Measurements from ENCODE around the gene AUTS2. TPM values are rescaled to one million over a fixed set of nuclear protein-coding genes. Genes with fewer than 3 reads are reported as not detected.
A peak's percentile ranks its signal among the peaks of the same experiment; 100 is the strongest.

Gene AUTS2
- total RNA-seq, 1 donor from 2014 or later, result 5.3 TPM

DNA sequence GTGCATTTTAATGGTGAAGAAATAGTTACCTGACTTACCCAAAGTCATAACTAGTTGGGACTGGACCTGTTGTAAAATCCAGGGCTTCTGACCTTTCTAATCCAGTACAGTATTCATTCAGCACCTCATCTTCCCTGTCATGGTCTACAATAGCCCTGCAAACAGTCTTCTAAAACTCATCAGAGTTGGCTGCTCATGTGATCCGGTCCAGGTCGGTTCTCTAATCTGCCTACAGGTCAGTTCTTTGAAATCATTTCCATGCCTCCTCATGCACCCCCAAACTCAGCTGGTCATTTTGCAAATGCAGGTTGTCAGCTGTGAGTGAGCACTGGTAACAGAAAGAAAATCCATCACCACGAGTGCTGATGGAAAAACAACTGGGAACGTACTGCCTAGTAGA is 1082.0 kb downstream of the AUTS2 start:
- ATAC-seq, result no peak
- intact Hi-C loops (cut with DNase I), result no loop called here
- no peak for DNase-seq (ENCODE audit: missing footprints)

DNA sequence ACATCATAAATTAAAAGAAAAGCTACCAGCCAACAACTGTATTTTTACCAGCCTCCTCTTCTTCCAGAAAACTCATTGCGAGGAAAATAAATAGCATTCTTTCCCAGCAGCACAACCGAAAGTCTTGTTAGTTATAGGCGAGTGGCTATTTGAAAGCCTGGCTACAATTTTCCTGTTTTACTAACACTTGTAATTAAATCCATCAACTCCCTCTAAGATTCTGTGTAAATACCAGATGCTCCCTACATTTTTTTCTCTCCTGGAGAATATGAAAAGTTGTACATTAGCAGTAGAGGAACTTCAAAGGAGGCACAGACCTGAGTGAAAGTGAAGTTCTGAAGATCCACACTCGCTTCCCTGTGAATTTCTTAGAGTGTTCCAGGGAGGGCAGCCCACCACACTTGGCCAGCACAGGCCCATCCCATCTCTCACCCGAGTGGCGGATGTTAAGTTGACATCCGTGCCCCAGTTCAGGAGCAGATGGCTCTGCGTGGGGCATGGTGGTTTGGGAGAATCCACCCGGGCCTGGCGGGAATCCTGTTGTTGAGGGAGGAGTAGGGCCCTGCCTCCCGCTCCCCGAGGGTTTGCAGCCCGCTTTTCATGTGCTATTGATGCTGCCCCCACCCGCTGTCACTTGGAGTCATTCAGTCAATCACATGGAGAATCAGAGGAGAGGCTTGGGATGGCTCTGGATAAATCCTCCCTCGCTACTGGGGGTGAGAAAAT is 1082.6 kb downstream of the AUTS2 start:
- DNase-seq (ENCODE audit: missing footprints) (no peak), ATAC-seq (no peak)
- intact Hi-C loops (cut with DNase I), result no loop called here

DNA sequence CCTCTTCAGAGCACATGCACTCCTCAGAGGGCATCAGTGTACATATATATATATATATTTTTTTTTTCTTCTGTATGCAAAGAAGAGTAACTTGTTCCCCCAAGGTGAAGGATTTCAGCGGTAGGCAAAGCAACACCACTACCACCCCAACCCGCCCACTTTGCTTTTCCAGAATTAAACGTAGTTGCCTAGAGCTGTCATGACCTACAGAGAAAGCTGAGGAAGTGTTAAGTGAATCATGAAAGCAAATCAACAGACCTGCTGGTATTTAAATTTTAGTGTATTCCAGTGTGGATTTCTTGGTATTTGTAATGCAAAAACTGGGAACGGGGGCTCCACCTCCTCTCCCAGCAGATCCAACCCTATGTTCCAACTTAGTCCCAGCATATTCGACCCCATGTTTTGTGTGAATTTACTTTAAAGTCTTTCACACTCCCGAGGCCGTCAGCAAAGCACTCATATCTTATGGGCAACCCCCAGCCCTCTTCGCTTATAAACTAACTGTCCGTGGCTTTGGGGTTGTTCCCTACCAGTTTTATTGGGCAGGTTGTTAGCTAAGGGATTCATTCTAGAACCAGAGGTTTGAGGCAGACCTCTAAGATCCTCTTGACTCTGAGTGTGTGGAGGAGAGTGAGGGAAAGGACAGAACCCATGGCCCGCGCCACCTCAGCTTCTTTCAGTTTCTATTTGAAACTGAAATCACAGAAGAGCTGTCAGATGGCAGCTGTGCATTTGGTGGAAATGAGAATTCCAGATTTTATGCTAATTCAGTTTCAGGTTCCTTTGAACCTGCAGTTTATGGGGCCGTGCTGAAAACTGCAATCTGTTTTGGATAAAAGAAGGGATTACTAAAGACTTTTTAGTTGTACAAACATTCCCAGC is 1083.4 kb downstream of the AUTS2 start:
- DNase-seq (ENCODE audit: missing footprints) (no peak), ATAC-seq (no peak)
- intact Hi-C loops (cut with DNase I), result no loop called here

DNA sequence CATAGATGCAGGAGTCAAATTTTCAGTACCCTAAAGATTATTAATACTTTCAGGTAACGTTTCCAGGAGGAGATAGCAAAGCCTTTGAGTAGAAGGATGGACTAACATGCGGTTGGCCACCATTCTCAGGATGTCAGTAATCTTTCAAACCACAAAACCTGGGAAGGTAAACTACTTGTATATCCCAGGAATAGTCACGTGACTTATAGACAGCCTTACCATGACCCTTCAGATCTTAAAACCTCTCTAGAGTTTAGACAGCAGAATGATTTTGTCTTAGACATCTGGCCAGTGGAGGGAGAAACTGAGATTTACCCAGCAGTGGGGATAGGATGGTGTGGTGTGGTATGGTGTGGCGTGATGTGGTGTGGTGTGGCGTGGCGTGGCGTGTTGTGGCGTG is 1085.9 kb downstream of the AUTS2 start:
- DNase-seq (ENCODE audit: missing footprints) (no peak), ATAC-seq (no peak)
- intact Hi-C loops (cut with DNase I), result no loop called here

DNA sequence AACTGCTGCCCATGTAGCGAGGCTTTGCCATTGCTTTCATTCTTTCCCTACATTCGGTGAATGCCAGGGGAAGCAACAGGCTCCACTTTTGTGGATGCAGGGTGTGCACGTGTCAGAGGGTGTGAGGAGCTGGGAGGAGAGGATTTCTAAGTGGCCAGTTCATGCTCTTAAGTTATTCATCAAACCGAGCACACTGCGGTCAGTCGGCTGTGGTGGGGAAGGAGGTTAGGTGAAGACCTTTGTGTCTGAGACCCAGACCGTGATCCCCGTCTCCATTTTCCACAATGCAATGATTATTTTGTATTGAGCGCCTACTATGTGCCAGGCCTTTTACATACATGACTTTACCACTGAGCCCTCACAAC is 1095.0 kb downstream of the AUTS2 start:
- intact Hi-C loops (cut with DNase I), result loop anchor here (10.0 kb wide), 2 partner anchors 79 to 529 kb away; no protein-coding TSS in a partner anchor
- ATAC-seq, result peak; percentile 30

DNA sequence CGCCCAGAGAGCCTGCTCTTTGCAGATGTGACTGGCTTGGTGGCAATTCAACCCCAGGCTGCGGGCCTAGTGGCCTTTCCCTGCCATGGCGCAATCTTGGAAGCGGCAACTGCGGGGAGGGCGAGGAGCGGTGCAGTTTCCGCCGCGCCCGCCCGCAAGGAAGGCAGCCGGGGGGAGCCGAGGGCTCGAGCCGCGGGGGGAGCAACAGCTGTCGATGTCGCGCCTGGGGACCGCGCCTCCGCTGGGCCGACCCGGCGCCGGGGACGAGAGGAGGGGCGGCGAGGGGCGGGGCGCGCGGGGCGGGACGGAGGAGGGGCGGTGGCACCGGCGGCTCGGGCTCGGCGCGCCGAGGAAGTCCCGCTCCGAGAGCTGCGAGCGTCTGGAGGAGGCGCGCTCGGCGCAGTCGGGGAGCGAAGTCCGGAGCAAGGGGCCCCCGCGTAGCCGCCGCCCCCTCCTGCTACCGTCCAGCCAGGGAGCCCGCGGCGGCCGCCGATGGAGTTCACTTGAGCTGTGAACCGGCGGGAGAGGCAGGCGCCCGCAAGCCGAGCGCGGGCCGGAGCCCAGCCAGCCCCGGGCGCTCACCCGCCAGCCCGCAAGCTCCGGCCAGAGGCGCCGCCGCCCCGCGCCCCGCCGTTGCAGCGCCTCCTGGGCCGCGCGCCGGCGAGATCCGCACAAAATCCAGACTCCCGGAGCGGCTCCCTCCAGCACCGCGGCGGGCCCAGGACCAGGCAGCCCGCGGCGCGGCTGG is 1095.6 kb downstream of the AUTS2 start:
- peak; percentile 89 for ATAC-seq
- peak; percentile 87 for DNase-seq (ENCODE audit: missing footprints)
- intact Hi-C loops (cut with DNase I), result loop anchor here (10.0 kb wide), 2 partner anchors 79 to 529 kb away; no protein-coding TSS in a partner anchor

More for the DNA sequence above, 1095.0 kb downstream of the AUTS2 start:
- DNase-seq (ENCODE audit: missing footprints), result no peak

DNA sequence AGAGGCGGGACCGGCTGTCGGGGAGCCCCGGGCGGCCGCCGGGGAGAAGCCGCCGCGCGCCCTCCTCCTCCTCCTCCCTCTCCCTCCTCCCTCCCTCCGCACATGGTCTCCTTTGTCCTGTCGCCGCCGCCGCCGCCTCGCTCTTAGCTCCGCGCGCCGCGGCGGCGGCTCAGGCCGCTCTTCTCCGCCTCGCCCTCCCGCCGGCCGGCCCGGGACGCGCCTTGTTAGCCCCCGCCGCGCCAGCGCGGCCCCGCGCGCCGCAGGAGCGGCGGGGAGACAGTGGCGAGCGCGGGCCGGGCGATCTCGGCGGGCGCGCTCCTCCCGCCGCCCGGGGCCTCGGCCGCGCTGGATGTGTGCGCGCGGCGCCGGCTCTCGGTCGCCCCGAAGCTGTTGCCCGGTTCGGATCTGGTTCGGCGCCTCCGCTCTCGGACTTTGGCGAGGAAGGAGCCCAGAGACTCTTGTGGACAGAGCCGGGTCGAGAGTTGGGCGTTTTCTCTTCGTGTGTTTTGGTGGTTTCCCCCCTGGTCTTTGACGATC is 1096.2 kb downstream of the AUTS2 start:
- ATAC-seq (peak; percentile 29), DNase-seq (ENCODE audit: missing footprints) (no peak)
- intact Hi-C loops (cut with DNase I), result loop anchor here (10.0 kb wide), 2 partner anchors 80 to 530 kb away; no protein-coding TSS in a partner anchor

DNA sequence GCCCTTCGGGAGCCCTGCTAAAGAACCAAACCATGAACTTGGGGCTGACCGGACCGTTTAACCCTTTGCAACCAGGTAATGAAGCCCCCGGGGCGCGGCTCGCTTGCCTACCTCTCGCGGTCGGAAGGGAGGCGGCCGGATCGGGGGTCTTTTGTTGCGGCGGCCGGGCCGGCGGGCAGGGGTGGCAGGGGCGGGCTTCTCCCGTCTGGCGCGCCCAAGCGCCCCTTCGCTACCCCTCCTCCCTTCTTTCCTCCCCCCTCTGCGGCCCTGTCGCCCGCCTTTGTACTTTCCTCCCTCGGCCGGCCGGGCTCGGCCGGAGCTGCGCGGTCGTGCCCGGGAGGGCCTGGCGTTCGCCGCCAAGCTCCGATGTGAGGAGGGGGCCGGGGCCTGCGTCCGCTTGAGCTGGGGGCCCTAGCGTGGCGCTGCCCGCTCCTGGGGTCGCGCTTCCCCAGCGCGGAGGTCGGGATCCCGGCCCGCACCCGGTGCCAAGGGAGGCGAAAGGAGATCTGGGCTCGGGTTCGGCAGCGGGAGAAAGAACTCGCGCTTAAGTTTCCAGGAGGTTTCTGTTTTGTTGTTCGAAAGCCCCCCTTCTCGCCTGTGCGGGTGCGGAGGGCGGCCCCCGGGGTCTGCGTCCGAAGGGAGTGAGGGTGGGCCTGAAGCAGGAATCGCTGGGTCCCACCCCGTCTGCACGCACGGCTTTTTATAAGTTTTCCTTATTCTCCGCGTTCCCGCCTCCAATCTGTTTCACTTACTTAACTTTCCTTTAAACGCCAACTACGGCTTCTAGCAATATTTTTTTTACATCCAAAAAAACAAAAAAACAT is 1096.9 kb downstream of the AUTS2 start:
- ATAC-seq (no peak), DNase-seq (ENCODE audit: missing footprints) (no peak)
- intact Hi-C loops (cut with DNase I), result loop anchor here (5.0 to 10.0 kb wide), 3 partner anchors 80 to 653 kb away; no protein-coding TSS in a partner anchor

DNA sequence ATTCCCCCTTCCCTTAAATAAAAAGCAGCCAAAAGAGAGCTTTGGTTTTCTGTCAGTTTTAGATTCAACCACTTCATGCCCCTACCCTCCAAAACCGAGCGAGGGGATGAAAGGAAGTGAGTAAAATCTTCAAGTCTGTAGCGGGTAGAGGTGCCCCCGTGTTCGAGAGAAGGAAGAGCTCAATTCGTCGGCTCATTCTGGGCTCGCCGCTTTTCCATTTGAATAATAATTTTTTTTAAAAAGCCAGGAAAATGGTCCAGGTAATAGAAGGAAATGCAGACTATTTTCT is 1097.5 kb downstream of the AUTS2 start:
- no peak for DNase-seq (ENCODE audit: missing footprints)
- ATAC-seq, result no peak
- intact Hi-C loops (cut with DNase I), result loop anchor here (5.0 to 10.0 kb wide), 3 partner anchors 81 to 653 kb away; no protein-coding TSS in a partner anchor

DNA sequence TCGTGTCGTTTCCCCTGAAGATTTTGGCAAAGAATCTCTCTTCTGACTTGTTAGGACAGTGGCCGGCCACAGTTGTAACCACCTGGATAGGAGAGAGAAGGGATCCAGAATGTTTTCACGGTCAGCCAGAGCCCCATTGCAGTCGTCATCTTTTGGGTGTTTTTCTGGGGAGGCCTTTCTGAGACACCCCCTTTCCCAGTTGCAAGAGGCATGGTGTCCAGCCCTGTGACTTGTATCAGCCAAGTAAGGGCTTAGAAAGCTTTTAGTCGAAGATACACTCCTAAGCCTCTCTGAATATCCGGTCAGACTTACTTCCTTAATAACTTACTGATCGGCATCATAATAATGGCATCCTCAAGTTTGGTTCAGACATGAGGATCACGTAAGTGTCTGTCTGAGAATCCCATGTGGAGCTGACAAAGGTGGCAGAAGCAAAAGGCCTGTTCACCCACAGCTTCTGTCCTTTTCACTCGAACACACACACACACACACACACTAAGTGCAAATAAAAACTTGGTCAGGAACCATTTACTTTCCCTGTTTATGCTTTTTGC is 1098.0 kb downstream of the AUTS2 start:
- ATAC-seq (no peak), DNase-seq (ENCODE audit: missing footprints) (no peak)
- intact Hi-C loops (cut with DNase I), result loop anchor here (5.0 to 10.0 kb wide), 3 partner anchors 81 to 654 kb away; no protein-coding TSS in a partner anchor

DNA sequence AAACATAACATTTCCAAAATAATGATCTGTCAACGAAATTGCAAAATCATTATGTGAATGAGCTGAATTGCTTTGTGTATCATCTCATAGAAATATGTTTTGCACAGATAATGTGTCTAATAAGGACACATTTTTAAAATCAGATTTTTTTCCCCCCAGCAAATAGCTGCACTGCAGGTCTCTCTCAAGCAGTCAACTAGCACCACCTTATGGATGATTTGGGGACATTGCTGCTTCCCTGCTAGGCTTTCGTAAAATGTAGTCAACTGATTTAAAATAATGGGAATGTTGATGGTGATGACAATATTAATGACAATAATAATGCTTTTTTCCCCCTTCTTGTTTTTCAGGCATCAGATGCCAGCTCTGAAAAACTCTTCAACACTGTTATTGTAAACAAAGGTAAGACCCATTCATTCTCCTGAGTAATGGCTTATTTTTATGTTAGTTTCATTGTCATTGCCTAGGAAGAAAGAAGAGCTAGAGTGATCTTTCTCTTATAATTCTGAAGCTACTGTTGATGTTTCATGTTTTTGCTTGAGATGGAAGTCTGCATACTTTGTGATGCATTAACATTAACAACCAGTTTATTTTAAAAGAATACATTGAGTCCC is 1100.1 kb downstream of the AUTS2 start:
- ATAC-seq (no peak), DNase-seq (ENCODE audit: missing footprints) (no peak)
- intact Hi-C loops (cut with DNase I), result loop anchor here (5.0 to 10.0 kb wide), 3 partner anchors 84 to 656 kb away; no protein-coding TSS in a partner anchor

DNA sequence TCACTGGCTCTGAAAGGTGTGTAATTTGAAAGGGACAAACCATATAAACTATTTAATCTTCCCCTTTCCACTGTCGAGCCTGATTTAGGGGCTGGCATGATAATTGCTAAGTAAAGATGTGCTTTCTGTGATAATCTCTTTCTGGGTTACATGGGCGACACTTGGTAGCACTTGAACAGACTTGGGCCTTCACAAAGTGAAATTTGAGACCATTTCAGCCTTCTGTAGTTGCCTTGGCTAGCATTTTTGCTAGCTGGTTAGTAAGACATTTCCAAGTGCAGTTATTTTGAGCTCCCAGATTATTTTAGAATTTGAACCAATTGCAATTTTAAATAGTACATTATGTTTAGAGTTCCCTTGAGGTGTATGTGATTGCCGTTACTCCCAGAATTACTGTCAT is 1101.0 kb downstream of the AUTS2 start:
- intact Hi-C loops (cut with DNase I), result loop anchor here (5.0 to 10.0 kb wide), 3 partner anchors 84 to 657 kb away; no protein-coding TSS in a partner anchor
- ATAC-seq, result no peak
- DNase-seq (ENCODE audit: missing footprints), result no peak

DNA sequence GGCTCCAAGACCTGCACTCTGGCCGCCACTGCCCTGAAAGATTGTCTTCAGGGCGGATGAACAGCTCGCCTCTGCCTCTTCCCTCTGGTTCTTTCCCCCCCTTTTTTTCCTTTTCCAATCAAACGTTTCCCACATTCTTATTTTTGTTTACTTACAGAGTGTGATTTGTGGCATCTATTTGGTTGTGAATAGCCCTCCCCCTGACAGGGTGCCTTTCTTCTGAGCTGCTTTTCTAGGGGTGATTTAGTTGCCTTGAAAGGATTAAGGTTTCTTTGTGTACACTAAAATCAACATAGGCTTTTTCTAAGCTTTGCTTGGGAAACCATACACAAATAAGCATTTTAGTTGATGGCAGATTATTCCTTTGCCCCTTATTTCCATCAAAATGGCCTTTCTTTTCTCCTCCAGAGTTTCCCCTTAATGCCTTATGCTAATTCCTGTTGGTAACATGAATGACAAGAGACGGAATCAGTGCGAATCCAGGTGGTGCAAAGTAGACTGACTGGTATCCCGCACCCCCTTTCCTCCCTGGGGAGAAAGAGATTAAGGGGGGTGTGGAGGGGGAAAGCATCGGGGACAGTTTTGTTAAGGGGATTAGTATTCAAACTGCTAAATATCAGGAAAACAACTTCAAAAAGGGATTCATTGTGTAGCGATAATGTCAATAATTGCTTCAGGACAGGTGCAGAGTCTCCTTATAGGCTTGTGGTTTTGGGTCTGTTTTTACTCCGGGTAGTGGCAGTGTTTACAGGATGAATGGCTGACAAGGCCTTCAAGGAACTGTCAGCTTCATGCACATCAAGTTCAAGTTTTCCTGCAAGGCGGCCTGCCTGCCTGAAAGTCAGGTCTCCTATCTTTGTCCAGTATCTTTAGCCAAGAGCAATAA is 1102.0 kb downstream of the AUTS2 start:
- DNase-seq (ENCODE audit: missing footprints), result no peak
- no peak for ATAC-seq
- intact Hi-C loops (cut with DNase I), result no loop called here

DNA sequence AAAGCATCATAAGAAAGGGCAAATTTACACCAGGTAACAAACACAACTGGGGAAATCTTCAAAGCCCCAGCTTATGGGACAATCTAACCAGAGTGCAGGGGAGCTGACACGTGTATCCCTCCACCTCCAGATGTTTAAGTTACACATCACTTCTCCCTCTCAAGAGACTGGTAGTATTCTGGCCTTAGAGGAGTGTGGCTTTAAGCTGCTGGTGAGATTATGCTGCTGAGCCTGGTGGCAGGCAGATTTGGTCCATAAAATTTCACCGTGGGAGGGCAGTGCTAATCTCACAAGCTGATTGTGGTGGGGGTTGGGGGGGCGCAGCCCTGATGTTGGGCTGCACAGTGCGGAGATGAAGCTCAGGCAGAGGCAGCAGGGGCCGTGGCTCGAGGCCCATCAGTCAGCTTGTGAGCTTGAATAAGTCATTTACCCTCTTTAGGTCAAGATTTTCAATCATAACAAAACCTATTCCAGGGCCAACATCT is 1102.7 kb downstream of the AUTS2 start:
- no peak for ATAC-seq
- intact Hi-C loops (cut with DNase I), result no loop called here

DNA sequence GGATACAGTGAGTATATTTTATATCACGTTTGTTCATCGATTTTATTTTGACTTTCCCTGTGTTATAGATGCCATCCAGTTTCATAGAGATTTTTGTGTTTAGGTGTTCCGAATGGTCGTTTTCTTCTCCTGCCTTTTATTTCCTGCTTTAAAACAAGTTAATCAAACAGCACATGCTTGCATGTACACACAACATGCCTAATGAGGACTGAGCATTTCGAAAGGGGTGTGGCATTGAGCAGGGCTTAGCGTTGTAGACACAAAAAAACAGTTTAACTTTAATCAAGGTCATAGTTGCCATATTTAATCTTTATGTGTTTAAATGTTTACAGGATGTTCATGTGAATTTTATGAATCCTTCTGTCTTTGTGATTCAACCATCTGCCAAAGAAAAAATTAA is 1103.2 kb downstream of the AUTS2 start:
- intact Hi-C loops (cut with DNase I), result no loop called here
- DNase-seq (ENCODE audit: missing footprints) (no peak), ATAC-seq (no peak)

More for the DNA sequence above, 1102.7 kb downstream of the AUTS2 start:
- DNase-seq (ENCODE audit: missing footprints), result no peak

DNA sequence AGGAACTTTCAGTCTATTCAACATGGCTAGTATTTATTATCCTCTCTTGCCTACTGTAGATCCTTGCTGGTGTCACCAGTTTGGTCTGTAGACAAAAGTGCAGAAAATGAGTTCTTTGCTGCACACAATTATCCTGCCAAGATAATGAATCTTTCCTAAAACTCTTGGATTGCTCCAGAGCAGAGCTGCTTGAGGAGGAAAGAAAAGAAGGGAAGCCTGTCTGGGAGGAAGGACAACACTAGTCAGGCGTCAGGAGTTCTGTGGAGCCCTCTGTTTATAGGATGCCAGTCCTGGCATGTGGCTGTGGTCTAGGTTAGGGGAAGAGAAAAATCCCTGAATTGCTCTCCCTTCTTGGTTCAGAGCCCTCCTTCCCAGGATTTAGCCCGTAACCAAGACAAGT is 1103.7 kb downstream of the AUTS2 start:
- DNase-seq (ENCODE audit: missing footprints) (no peak), ATAC-seq (no peak)
- intact Hi-C loops (cut with DNase I), result no loop called here

Data from Right ventricle myocardium inferior (tissue), 1 donor.